Measurements from ENCODE around the gene GAMT.

DNA sequence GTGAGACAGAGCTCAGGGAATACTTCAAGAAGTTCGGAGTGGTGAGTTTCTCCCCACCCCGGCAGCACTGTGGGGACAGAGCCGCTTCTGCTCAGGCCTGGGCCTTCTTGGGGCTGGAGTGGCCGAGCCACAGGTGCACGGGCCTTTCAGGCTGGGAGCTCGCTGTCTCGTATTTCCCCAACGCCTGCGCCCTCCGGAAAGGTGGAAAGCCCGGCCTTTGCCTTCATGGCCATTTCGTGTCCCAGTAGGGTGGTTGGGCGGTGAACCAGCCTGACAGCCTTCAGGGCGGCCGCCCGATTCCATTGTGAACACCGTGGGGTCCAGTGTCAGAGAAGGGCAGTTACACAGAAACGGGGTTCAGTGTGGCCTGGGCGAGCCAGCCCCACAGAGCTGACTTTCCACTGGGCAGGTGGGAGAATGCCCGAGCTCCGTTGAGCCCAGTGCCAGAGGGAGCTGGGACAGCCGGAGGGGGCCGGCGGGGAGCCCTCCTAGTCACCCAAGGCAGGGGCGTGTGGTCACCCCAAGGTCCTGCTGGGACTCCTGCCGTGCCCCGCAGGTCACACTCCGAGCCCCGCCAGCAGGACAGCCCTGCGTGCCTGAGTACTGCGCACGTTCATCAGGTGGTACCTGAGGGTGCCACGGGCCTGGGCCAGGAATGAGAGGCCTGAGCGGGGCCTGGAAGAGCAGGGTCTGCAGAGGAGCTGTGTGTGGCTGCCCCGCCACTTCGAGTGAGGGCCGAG lies 20.0 kb upstream of the GAMT start:
- TF ChIP-seq, protein P1, sequence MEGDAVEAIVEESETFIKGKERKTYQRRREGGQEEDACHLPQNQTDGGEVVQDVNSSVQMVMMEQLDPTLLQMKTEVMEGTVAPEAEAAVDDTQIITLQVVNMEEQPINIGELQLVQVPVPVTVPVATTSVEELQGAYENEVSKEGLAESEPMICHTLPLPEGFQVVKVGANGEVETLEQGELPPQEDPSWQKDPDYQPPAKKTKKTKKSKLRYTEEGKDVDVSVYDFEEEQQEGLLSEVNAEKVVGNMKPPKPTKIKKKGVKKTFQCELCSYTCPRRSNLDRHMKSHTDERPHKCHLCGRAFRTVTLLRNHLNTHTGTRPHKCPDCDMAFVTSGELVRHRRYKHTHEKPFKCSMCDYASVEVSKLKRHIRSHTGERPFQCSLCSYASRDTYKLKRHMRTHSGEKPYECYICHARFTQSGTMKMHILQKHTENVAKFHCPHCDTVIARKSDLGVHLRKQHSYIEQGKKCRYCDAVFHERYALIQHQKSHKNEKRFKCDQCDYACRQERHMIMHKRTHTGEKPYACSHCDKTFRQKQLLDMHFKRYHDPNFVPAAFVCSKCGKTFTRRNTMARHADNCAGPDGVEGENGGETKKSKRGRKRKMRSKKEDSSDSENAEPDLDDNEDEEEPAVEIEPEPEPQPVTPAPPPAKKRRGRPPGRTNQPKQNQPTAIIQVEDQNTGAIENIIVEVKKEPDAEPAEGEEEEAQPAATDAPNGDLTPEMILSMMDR (IDR thresholded peaks at IDR 0.05; ENCODE audit: low read depth, low read length): no peak
- TF ChIP-seq, protein P2, sequence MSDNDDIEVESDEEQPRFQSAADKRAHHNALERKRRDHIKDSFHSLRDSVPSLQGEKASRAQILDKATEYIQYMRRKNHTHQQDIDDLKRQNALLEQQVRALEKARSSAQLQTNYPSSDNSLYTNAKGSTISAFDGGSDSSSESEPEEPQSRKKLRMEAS (IDR thresholded peaks at IDR 0.05; ENCODE audit: low read depth, low read length): no peak
- TF ChIP-seq POLR2A (IDR thresholded peaks at IDR 0.05; ENCODE audit: extremely low read depth, insufficient read length): no peak

Measured in NB4 (cell line).